Measurements from ENCODE around the gene LAMB2. TPM values are rescaled to one million over a fixed set of nuclear protein-coding genes. Genes with fewer than 3 reads are reported as not detected.

Gene LAMB2
- total RNA-seq, 2 experiments from 2014 or later = 0.29 TPM; not detected in 1

- ATAC-seq (no peak), DNase-seq (no peak)
- ChIA-PET CTCF (interaction anchor here (1.2 to 2.1 kb wide), 3 partner anchors 25 to 132 kb away, joined by 6 to 11 read pairs (median 9); partner anchors contain the start of genes KLHDC8B and QRICH1), POLR2A (interaction anchor here (0.8 to 4.8 kb wide), 5 partner anchors 15 to 292 kb away, joined by 3 to 65 read pairs (median 4); partner anchors contain the start of genes QARS1, QRICH1 and RHOA)
- H3K4me3 Mint-ChIP-seq = peak overlapping the region; percentile 89
- H3K9me3 Mint-ChIP-seq (ENCODE audit: insufficient read depth) = no peaks in the 10 kb centered on the region
- peaks cover 42% of the 10 kb centered on the region for H3K36me3 Mint-ChIP-seq (ENCODE audit: low read depth)
- H3K4me1 Mint-ChIP-seq (ENCODE audit: low read depth) = peaks cover 24% of the 10 kb centered on the region
- H3K27me3 Mint-ChIP-seq (ENCODE audit: low read depth) = no peaks in the 10 kb centered on the region
- peak overlapping the region; percentile 95 for H3K27ac Mint-ChIP-seq
Observed at GRCh38 chr3:49119439-49119838, 13.4 kb downstream of the LAMB2 start.

- Mint-ChIP-seq H3K27me3 (ENCODE audit: low read depth) (no peaks in the 10 kb centered on the region), H3K9me3 (ENCODE audit: insufficient read depth) (no peaks in the 10 kb centered on the region), H3K36me3 (ENCODE audit: low read depth) (peaks cover 46% of the 10 kb centered on the region), H3K4me1 (ENCODE audit: low read depth) (peaks cover 24% of the 10 kb centered on the region), H3K27ac (peak overlapping the region; percentile 79), H3K4me3 (peak overlapping the region; percentile 89)
- ChIA-PET POLR2A (interaction anchor here (1.7 to 4.8 kb wide), 2 partner anchors 19 to 25 kb away, joined by 4 to 65 read pairs; partner anchors contain the start of gene QRICH1), CTCF (interaction anchor here (1.2 to 2.1 kb wide), 2 partner anchors 25 to 131 kb away, joined by 6 to 11 read pairs; partner anchors contain the start of gene QRICH1)
- DNase-seq (no peak), ATAC-seq (no peak)
Observed at GRCh38 chr3:49119036-49119435, 13.8 kb downstream of the LAMB2 start.

GRCh38 chr3:49112262-49112661 is 20.6 kb downstream of the LAMB2 start:
- CTCF ChIA-PET = no interaction called here
- Mint-ChIP-seq H3K36me3 (ENCODE audit: low read depth) (peaks cover 47% of the 10 kb centered on the region), H3K27me3 (ENCODE audit: low read depth) (no peaks in the 10 kb centered on the region), H3K4me1 (ENCODE audit: low read depth) (no peaks in the 10 kb centered on the region), H3K9me3 (ENCODE audit: insufficient read depth) (no peaks in the 10 kb centered on the region), H3K4me3 (no peak overlapping the region), H3K27ac (no peak overlapping the region)
- POLR2A ChIA-PET = interaction anchor here (3.1 kb wide), 1 partner anchor 18 kb away, joined by 7 read pairs; no protein-coding TSS in a partner anchor
- no peak for ATAC-seq
- DNase-seq = no peak

- POLR2A ChIA-PET = interaction anchor here (1.0 kb wide), 1 partner anchor 17 kb away, joined by 4 read pairs; no protein-coding TSS in a partner anchor
- no peak overlapping the region for H3K4me3 Mint-ChIP-seq
- CTCF ChIA-PET = no interaction called here
- H3K27ac Mint-ChIP-seq = no peak overlapping the region
- H3K27me3 Mint-ChIP-seq (ENCODE audit: low read depth) = no peaks in the 10 kb centered on the region
- H3K9me3 Mint-ChIP-seq (ENCODE audit: insufficient read depth) = no peaks in the 10 kb centered on the region
- no peaks in the 10 kb centered on the region for H3K4me1 Mint-ChIP-seq (ENCODE audit: low read depth)
- DNase-seq (no peak), ATAC-seq (no peak)
- H3K36me3 Mint-ChIP-seq (ENCODE audit: low read depth) = peaks cover 42% of the 10 kb centered on the region
Observed at GRCh38 chr3:49111347-49111746, 21.5 kb downstream of the LAMB2 start.

GRCh38 chr3:49110780-49111179 is 22.1 kb downstream of the LAMB2 start:
- Mint-ChIP-seq H3K36me3 (ENCODE audit: low read depth) (peaks cover 37% of the 10 kb centered on the region), H3K27me3 (ENCODE audit: low read depth) (no peaks in the 10 kb centered on the region), H3K9me3 (ENCODE audit: insufficient read depth) (no peaks in the 10 kb centered on the region), H3K4me3 (no peak overlapping the region), H3K4me1 (ENCODE audit: low read depth) (peaks cover 3% of the 10 kb centered on the region), H3K27ac (no peak overlapping the region)
- DNase-seq (no peak), ATAC-seq (no peak)
- POLR2A ChIA-PET = interaction anchor here (1.0 kb wide), 1 partner anchor 16 kb away, joined by 4 read pairs; no protein-coding TSS in a partner anchor
- CTCF ChIA-PET = no interaction called here

- ATAC-seq (no peak), DNase-seq (no peak)
- CTCF ChIA-PET = interaction anchor here (1.6 to 6.1 kb wide), 2 partner anchors 12 to 15 kb away, joined by 5 to 39 read pairs; partner anchors contain the start of genes QRICH1 and USP19
- H3K9me3 Mint-ChIP-seq (ENCODE audit: insufficient read depth) = no peaks in the 10 kb centered on the region
- POLR2A ChIA-PET = interaction anchor here (0.8 to 1.5 kb wide), 4 partner anchors 12 to 232 kb away, joined by 3 to 5 read pairs (median 4); partner anchors contain the start of genes QRICH1, USP19 and USP4
- no peak overlapping the region for H3K27ac Mint-ChIP-seq
- H3K27me3 Mint-ChIP-seq (ENCODE audit: low read depth) = no peaks in the 10 kb centered on the region
- H3K4me1 Mint-ChIP-seq (ENCODE audit: low read depth) = peaks cover 24% of the 10 kb centered on the region
- no peak overlapping the region for H3K4me3 Mint-ChIP-seq
- peaks cover 21% of the 10 kb centered on the region for H3K36me3 Mint-ChIP-seq (ENCODE audit: low read depth)
Observed at GRCh38 chr3:49108346-49108745, 24.5 kb downstream of the LAMB2 start.

GRCh38 chr3:49104427-49105291 is 28.2 kb downstream of the LAMB2 start, which contains the start of gene QARS1:
Gene QARS1 (minus strand): TSS chr3:49104757. CDS start chr3:49104733, 24 bp downstream.
- CTCF ChIA-PET = interaction anchor here (0.6 to 6.1 kb wide), 2 partner anchors 11 to 41 kb away, joined by 3 to 39 read pairs; partner anchors contain the start of gene QRICH1
- POLR2A ChIA-PET = interaction anchor here (0.8 to 3.5 kb wide), 7 partner anchors 10 to 236 kb away, joined by 3 to 60 read pairs (median 4); partner anchors contain the start of genes NDUFAF3, QRICH1, USP4 and WDR6
- H3K9me3 Mint-ChIP-seq (ENCODE audit: insufficient read depth) = no peaks in the 10 kb centered on the region
- ATAC-seq (peak; percentile 99), DNase-seq (peak; percentile 95)
- H3K4me3 Mint-ChIP-seq = peak within 1 kb of the TSS; percentile 98
- peaks cover 42% of the 10 kb centered on the region for H3K36me3 Mint-ChIP-seq (ENCODE audit: low read depth)
- peak within 1 kb of the TSS; percentile 94 for H3K27ac Mint-ChIP-seq
- H3K27me3 Mint-ChIP-seq (ENCODE audit: low read depth) = no peaks in the 10 kb centered on the region
- peaks cover 43% of the 10 kb centered on the region for H3K4me1 Mint-ChIP-seq (ENCODE audit: low read depth)

- peak overlapping the region; percentile 94 for H3K27ac Mint-ChIP-seq
- DNase-seq (no peak), ATAC-seq (peak; percentile 2)
- peaks cover 43% of the 10 kb centered on the region for H3K4me1 Mint-ChIP-seq (ENCODE audit: low read depth)
- CTCF ChIA-PET = interaction anchor here (0.6 to 6.1 kb wide), 3 partner anchors 10 to 54 kb away, joined by 3 to 39 read pairs (median 3); partner anchors contain the start of gene QRICH1
- H3K4me3 Mint-ChIP-seq = peak overlapping the region; percentile 98
- H3K27me3 Mint-ChIP-seq (ENCODE audit: low read depth) = no peaks in the 10 kb centered on the region
- H3K9me3 Mint-ChIP-seq (ENCODE audit: insufficient read depth) = no peaks in the 10 kb centered on the region
- POLR2A ChIA-PET = interaction anchor here (0.8 to 3.5 kb wide), 6 partner anchors 10 to 236 kb away, joined by 3 to 60 read pairs (median 4); partner anchors contain the start of genes NDUFAF3, QRICH1, USP4 and WDR6
- peaks cover 45% of the 10 kb centered on the region for H3K36me3 Mint-ChIP-seq (ENCODE audit: low read depth)
Observed at GRCh38 chr3:49104052-49104426, 28.8 kb downstream of the LAMB2 start.

GRCh38 chr3:49100046-49100615 is 32.7 kb downstream of the LAMB2 start:
- Mint-ChIP-seq H3K4me1 (ENCODE audit: low read depth) (peaks cover 34% of the 10 kb centered on the region), H3K4me3 (no peak overlapping the region), H3K9me3 (ENCODE audit: insufficient read depth) (no peaks in the 10 kb centered on the region), H3K27ac (peak overlapping the region; percentile 69), H3K27me3 (ENCODE audit: low read depth) (no peaks in the 10 kb centered on the region), H3K36me3 (ENCODE audit: low read depth) (peaks cover 56% of the 10 kb centered on the region)
- DNase-seq (no peak), ATAC-seq (no peak)
- POLR2A ChIA-PET = interaction anchor here (1.5 kb wide), 1 partner anchor 19 kb away, joined by 4 read pairs; no protein-coding TSS in a partner anchor
- CTCF ChIA-PET = no interaction called here

GRCh38 chr3:49098910-49099630 is 33.8 kb downstream of the LAMB2 start:
- H3K27me3 Mint-ChIP-seq (ENCODE audit: low read depth) = no peaks in the 10 kb centered on the region
- no peak overlapping the region for H3K4me3 Mint-ChIP-seq
- CTCF ChIA-PET = no interaction called here
- peaks cover 56% of the 10 kb centered on the region for H3K36me3 Mint-ChIP-seq (ENCODE audit: low read depth)
- H3K4me1 Mint-ChIP-seq (ENCODE audit: low read depth) = peaks cover 33% of the 10 kb centered on the region
- POLR2A ChIA-PET = interaction anchor here (0.8 kb wide), 1 partner anchor 82 kb away, joined by 3 read pairs; no protein-coding TSS in a partner anchor
- no peak overlapping the region for H3K27ac Mint-ChIP-seq
- DNase-seq (no peak), ATAC-seq (no peak)
- H3K9me3 Mint-ChIP-seq (ENCODE audit: insufficient read depth) = no peaks in the 10 kb centered on the region

- Mint-ChIP-seq H3K9me3 (ENCODE audit: insufficient read depth) (no peaks in the 10 kb centered on the region), H3K27ac (no peak overlapping the region)
Observed at GRCh38 chr3:49098429-49098828, 34.4 kb downstream of the LAMB2 start.

More at GRCh38 chr3:49098429-49098828, 34.4 kb downstream of the LAMB2 start:
- H3K4me3 Mint-ChIP-seq = no peak overlapping the region
- peaks cover 56% of the 10 kb centered on the region for H3K36me3 Mint-ChIP-seq (ENCODE audit: low read depth)
- DNase-seq (no peak), ATAC-seq (no peak)
- H3K27me3 Mint-ChIP-seq (ENCODE audit: low read depth) = no peaks in the 10 kb centered on the region
- ChIA-PET POLR2A (interaction anchor here (0.8 kb wide), 1 partner anchor 81 kb away, joined by 3 read pairs; no protein-coding TSS in a partner anchor), CTCF (no interaction called here)
- peaks cover 26% of the 10 kb centered on the region for H3K4me1 Mint-ChIP-seq (ENCODE audit: low read depth)

Data from activated CD8-positive, alpha-beta T cell treated with anti-CD3 and anti-CD28 coated beads, Interleukin-2, amount 10 ng/mL, durations not matched to agents 7 days and 5 days (primary cell).